Effector CD8-positive, alpha-beta T cell (primary cell): ENCODE measurements around the gene CBX4.

Source experiments
- DNase-seq: peaks from one replicate; lab custom pipeline; 2025; lab: John Stamatoyannopoulos, UW

CBX4 gene

DNA sequence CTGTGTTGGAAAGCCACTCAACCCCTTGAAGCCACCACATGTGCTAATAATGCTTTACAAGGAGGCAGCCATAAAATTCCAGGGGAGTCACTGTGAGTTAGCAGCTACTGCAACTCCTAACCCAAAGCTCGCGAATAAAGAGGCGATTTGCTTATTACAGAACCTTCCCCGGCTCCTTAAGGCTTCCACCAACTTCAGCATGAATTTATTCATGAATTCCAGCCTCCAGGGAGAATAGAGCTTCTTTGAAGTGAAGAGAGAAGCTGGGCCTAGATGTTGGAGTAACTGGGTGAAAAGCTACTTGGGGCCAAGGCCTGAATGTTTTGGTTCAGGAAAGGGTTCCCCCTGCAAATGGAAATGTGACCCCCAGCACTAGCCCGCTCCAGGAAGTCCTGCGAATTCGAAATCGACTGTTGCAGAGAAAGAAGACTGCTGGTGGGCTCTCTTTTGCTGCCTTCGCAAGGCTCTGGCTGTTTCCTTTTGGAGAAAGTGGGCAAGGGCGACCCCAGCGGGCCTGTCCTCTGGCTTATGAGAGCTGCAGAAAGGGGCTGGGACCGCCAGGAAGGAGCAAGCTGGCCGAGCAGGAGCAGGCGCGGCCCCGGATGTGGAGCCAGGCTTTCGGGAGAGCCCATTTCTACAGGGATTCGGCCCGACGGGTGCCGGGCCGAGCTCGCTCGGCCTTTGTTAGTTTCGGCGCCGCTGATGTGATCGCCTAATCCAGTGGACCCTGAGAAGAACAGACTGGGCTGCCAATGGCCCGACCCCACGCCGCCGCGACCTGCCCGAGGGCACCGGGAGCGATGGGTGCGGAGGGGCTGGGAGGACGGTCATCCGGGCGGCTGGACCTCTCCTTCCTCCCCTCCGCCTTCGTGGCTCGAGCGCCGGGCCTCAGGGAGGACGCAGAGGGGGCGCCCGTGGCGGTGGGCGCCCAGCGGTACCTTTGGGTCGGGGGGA, 50.0 kb downstream of the CBX4 start:
- DNase-seq: no peak

DNA sequence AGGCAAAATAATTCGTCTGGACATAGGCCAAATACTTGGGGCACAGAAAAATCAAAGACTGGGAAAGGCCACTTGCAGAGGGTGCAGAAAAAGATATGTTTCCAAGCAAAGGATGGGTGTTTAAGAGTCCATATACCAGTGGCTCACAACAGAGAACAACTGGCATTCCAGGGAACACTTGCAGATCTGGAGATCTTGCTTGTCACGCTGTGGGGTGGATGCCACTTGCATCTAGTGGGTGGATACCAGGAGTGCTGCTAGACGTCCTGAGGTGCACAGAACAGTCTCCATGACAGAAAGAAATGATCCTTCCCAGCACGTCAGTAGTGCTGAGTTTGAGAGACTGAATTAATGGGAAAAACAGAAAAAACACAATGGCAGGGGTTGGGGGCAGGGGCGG, 50.8 kb downstream of the CBX4 start:
- DNase-seq: no peak

DNA sequence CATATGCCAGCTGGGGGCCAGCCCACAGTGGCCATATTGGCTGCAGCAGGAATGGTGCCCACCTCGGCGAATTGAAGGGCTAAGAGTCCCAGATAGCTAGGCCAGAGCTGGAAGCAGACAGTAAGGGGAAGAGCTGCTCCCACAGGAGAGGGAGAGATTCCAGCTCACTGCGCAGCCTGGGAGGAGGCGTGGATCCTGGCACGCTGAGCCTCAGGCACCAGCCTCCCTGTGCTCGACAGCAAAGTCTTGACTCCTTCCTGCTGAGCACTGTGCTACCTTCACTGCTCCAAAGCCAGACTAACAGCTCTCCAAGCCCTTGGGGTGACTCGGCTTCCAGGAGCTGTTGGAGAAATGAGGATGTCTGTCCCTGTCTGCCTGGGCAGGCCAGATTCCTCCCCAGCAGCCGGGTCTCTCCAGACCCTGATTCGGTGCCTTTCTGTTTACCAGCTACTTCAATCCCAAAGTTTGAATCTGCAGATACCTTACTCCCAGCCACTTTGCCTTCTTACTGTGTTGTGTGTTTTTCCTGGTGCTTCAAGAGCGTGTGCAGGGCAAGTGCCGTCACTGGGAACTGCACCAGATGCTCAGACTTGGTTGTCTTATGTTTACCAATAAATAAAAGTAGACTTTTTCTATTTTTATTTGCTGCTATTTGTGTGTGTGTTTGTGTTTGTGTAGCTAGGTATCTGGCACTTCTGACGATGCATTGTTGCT, 52.2 kb downstream of the CBX4 start:
- no peak for DNase-seq

DNA sequence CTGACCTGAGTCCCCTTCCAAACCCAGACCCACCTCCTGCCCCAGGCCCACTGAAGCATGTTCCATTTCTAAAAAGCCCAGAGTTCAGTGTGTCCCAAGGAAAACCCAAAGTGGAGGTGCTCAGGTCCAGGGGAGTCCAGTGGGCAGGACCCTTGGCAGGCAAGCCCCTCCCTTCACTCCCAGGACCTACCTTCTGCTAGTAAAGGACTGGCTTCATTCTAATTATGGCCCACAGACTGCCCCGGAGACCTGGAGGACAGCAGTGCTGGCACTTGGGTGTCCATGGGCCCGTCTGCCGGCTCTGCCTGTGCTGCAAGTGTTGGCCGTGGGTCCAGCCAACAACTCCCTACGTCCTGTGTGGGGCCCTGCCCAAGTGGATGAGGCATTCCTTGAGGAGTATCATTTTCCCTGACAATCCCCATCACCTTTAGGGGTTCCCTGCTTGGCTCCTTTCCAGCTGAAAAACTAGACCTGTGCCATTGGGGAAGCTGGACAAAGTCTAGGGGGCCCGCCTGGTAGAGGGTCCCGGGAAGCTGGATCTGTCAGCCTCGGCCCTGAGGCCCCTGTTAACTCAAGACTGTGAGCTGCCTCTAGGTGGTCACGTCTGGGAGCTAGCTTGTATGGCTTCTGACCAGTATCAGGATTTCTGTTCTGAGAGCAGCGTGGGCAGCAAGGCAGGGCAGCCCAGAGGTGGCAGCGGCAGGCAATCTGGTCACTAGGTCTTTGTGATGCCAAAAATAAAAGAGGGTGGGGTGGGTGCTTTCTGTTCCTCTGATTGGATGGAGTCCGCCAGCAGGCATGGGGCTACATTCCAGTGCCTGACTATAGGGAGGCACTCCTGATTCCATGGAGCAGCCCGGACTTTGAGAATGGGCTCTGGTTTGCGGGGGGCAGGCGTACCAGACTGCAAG, 53.1 kb downstream of the CBX4 start:
- no peak for DNase-seq

DNA sequence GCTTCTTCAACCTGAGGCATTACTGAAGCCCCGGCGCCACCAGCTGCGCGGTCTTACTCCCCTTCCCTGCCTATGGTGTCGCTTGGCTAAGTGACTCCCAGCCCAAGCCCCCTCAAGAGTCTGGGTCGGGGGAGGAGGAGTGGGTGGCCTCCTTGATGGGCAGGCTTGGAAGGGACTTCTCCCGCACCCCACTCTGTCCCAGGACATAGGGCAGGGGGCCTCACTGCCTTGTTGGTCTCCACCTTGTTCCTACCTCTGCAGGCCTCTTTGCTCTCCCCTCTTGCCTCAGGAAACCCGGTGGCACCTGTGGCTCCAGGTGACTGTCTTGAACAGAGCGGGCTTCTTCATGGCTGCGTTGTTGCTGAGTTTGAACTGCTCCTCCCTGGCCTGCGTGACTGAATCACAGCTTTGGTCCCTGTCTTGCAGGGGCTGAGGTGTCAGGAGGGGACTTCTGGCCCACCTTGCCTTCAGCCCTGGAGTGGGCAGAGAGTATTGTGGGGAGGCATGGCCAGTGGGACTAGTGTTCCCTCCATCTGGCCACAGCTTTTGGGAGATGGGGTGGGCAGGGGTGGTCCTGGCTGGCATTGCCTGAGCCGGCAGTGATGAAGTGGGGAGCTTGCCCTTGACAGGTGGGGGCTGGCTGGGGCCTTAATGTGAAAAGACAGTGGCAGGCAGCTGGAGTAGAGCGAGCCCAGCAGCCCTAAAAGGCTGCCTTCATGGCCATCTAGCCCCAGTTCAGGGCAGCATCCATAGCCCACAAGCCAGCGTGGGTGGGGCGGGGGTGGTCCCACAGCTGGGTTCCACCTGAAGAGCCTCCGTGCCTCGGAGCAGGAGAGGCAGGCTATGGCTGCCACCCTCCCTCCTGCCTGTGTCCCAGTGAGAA, 54.0 kb downstream of the CBX4 start:
- DNase-seq: no peak

DNA sequence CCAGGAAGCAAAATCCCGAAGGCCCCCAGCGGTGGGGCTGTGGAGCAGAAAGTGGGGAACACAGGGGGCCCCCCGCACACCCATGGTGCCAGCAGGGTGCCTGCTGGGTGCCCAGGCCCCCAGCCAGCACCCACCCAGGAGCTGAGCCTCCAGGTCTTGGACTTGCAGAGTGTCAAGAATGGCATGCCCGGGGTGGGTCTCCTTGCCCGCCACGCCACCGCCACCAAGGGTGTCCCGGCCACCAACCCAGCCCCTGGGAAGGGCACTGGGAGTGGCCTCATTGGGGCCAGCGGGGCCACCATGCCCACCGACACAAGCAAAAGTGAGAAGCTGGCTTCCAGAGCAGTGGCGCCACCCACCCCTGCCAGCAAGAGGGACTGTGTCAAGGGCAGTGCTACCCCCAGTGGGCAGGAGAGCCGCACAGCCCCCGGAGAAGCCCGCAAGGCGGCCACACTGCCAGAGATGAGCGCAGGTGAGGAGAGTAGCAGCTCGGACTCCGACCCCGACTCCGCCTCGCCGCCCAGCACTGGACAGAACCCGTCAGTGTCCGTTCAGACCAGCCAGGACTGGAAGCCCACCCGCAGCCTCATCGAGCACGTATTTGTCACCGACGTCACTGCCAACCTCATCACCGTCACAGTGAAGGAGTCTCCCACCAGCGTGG, 54.8 kb downstream of the CBX4 start:
- DNase-seq: no peak

DNA sequence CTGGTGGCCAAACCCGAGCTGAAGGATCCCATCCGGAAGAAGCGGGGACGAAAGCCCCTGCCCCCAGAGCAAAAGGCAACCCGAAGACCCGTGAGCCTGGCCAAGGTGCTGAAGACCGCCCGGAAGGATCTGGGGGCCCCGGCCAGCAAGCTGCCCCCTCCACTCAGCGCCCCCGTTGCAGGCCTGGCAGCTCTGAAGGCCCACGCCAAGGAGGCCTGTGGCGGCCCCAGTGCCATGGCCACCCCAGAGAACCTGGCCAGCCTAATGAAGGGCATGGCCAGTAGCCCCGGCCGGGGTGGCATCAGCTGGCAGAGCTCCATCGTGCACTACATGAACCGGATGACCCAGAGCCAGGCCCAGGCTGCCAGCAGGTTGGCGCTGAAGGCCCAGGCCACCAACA, 55.3 kb downstream of the CBX4 start:
- DNase-seq: no peak
